AG10803 (cell line): ENCODE results near the gene SYNDIG1.

ENCODE experiments used
- DNase-seq: peaks from one replicate; pipeline ENCODE4 v3.0.0; 2010; ENCODE audit warnings: low read depth
- H3K4me3 ChIP-seq: 2 replicates; pipeline ENCODE4 v1.5.1; 2011; ENCODE audit warnings: mild to moderate bottlenecking, low read length, control low read depth
- CTCF ChIP-seq: conservative IDR thresholded peaks from 2 replicates; pipeline ENCODE4 v1.5.1; 2011; ENCODE audit warnings: mild to moderate bottlenecking, low read length, control low read depth, inconsistent platforms

The SYNDIG1 gene

GRCh38 chr20:24425523-24426135 lies 43.8 kb upstream of the SYNDIG1 start:
- H3K4me3 ChIP-seq = no peak overlapping the region
- no peak for TF ChIP-seq CTCF
- DNase-seq = no peak

GRCh38 chr20:24431279-24432045 lies 38.0 kb upstream of the SYNDIG1 start:
- no peak overlapping the region for H3K4me3 ChIP-seq
- TF ChIP-seq CTCF = no peak
- DNase-seq = no peak

GRCh38 chr20:24432046-24432442 lies 37.4 kb upstream of the SYNDIG1 start:
- no peak for DNase-seq
- no peak for TF ChIP-seq CTCF
- no peak overlapping the region for H3K4me3 ChIP-seq

GRCh38 chr20:24436160-24436559 lies 33.3 kb upstream of the SYNDIG1 start:
- H3K4me3 ChIP-seq = no peak overlapping the region
- no peak for DNase-seq
- no peak for TF ChIP-seq CTCF

GRCh38 chr20:24437196-24438082 lies 32.0 kb upstream of the SYNDIG1 start:
- no peak for DNase-seq
- TF ChIP-seq CTCF = no peak
- H3K4me3 ChIP-seq = no peak overlapping the region

GRCh38 chr20:24438331-24438730 lies 31.1 kb upstream of the SYNDIG1 start:
- no peak for TF ChIP-seq CTCF
- no peak overlapping the region for H3K4me3 ChIP-seq
- DNase-seq = no peak
